ENCODE results near the gene PSMG2. TPM values are rescaled to one million over a fixed set of nuclear protein-coding genes. Genes with fewer than 3 reads are reported as not detected.

Gene PSMG2
- total RNA-seq, 6 donors from 2014 or later, result 28.0 to 84.0 (median 62.6) TPM

DNA sequence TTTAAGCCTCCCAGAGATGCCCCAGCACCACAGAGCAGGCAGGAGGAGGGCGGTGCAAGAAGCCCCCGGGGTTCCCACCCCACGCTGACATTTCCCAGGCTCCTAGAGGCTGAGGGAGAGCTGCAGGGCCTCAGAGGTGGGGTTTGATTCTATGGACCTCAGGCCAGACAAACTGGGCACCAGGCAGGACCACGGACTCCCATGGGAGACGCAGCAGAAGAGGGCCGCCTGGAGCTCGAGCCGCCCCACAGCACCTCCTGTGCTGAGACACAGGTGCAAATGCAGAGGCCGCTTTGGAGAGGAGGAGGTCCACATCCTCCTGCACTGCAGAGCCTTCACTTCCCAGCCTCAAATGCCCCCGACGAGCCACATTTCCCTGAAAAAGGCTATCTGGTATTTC, 62.7 kb downstream of the PSMG2 start:
- Histone ChIP-seq H3K27ac (no peak overlapping the region), H3K4me1 (no peaks in the 10 kb centered on the region), H3K9me3 (no peaks in the 10 kb centered on the region), H3K4me3 (no peak overlapping the region), H3K36me3 (no peaks in the 10 kb centered on the region), H3K27me3 (no peaks in the 10 kb centered on the region)
- DNase-seq, result no peak
- peak in 1 of 2 donors; percentile 36 for ATAC-seq (ENCODE audit: low FRiP score in 2 of 2)
- 84 to 97% methylated on average over 7 to 11 of the region's 11 CpGs for WGBS, 2 donors
- TF ChIP-seq POLR2A (IDR thresholded peaks at IDR 0.05) (no peak), EP300 (IDR thresholded peaks at IDR 0.05) (no peak), POLR2AphosphoS5 (IDR thresholded peaks at IDR 0.05) (no peak)
- TF ChIP-seq, protein P1, sequence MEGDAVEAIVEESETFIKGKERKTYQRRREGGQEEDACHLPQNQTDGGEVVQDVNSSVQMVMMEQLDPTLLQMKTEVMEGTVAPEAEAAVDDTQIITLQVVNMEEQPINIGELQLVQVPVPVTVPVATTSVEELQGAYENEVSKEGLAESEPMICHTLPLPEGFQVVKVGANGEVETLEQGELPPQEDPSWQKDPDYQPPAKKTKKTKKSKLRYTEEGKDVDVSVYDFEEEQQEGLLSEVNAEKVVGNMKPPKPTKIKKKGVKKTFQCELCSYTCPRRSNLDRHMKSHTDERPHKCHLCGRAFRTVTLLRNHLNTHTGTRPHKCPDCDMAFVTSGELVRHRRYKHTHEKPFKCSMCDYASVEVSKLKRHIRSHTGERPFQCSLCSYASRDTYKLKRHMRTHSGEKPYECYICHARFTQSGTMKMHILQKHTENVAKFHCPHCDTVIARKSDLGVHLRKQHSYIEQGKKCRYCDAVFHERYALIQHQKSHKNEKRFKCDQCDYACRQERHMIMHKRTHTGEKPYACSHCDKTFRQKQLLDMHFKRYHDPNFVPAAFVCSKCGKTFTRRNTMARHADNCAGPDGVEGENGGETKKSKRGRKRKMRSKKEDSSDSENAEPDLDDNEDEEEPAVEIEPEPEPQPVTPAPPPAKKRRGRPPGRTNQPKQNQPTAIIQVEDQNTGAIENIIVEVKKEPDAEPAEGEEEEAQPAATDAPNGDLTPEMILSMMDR (IDR thresholded peaks at IDR 0.05), result no peak

DNA sequence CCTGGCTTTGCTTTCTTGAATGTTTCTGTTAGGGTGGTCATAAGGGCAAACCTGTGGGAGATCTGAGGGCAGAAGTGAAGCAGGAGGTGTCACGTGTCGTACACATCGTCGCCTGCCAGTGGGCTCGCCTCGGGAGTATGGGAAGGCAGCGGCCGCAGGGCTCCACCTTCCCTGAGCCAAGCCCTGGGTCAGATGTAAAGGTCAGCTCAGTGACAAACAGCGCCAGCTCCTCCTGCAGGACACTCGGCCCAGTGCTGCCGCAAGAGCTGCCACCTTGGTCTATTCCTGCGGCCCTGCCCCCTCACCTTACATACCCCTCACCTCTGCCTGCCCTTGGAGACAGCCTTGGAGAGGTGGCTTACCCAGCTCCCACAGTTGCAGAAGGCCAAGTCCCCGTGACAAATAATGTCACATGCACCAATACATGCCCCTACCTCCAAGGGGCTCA, 64.2 kb downstream of the PSMG2 start:
- no peaks in the 10 kb centered on the region for H3K4me1 ChIP-seq
- no peaks in the 10 kb centered on the region for H3K27me3 ChIP-seq
- 51 to 63% methylated on average over 3 to 13 of the region's 13 CpGs for WGBS, 2 donors
- H3K36me3 ChIP-seq, result no peaks in the 10 kb centered on the region
- ATAC-seq (ENCODE audit: low FRiP score in 2 of 2) (peak in 1 of 2 donors; percentile 28), DNase-seq (peak in 1 of 2 donors; percentile 54)
- no peak overlapping the region for H3K4me3 ChIP-seq
- TF ChIP-seq, protein P1 (IDR thresholded peaks at IDR 0.05), result no peak
- TF ChIP-seq POLR2A (IDR thresholded peaks at IDR 0.05), result no peak
- no peak for TF ChIP-seq EP300 (IDR thresholded peaks at IDR 0.05)
- TF ChIP-seq POLR2AphosphoS5 (IDR thresholded peaks at IDR 0.05), result no peak
- no peak overlapping the region for H3K27ac ChIP-seq
- no peaks in the 10 kb centered on the region for H3K9me3 ChIP-seq

DNA sequence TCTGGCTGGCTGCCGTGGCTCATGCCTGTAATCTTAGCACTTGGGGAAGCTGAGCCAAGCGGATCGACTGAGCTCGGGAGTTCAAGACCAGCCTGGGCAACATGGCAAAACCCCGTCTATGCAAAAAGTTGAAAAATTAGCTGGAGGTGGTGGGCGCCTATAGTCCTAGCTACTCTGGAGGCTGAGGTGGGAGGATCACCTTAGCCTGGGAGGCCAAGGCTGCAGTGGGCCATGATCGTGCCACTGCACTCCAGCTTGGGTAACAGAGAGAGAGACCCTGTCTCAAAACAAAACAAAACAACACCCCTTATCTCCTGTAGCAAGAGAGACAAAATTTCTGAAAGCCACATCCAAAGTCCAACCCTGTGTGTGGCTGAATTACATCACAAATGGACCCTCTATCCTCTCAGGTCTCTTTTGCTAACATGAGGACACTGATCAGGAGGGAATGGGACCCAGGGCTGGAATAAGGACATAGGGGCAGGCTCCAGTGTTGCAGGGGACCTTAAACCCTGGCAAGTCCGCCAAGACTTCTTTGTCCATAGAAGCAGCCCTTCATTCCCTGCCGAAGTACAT, 64.8 kb downstream of the PSMG2 start:
- no peaks in the 10 kb centered on the region for H3K27me3 ChIP-seq
- no peak overlapping the region for H3K4me3 ChIP-seq
- no peak for DNase-seq
- no peak overlapping the region for H3K27ac ChIP-seq
- WGBS, 2 donors, result 88 to 94% methylated on average over 5 to 9 of the region's 9 CpGs
- no peaks in the 10 kb centered on the region for H3K36me3 ChIP-seq
- ATAC-seq (ENCODE audit: low FRiP score in 2 of 2), result no peak
- no peaks in the 10 kb centered on the region for H3K4me1 ChIP-seq
- no peaks in the 10 kb centered on the region for H3K9me3 ChIP-seq
- no peak for TF ChIP-seq POLR2A (IDR thresholded peaks at IDR 0.05)
- TF ChIP-seq, protein P1 (IDR thresholded peaks at IDR 0.05), result no peak
- no peak for TF ChIP-seq EP300 (IDR thresholded peaks at IDR 0.05)
- no peak for TF ChIP-seq POLR2AphosphoS5 (IDR thresholded peaks at IDR 0.05)

DNA sequence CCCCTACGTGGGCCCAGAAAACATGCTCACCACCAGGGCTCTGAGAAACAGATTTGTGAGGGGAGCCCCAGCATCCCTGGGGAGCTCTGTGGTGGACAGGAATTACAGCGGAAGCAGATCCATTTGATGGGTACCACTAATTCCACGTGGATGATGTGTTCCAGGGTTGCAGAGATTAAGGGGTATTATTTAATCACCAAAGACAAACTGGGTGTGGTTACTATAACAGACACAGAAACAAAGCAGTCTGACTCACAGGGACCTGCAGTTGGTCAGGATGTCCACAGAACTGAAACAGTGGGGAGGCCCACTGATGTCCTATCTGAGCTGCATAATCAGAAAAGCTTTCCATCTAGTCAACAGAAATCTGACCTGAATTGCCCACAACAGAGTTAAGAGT, 65.8 kb downstream of the PSMG2 start:
- 83 to 88% methylated on average over 3 of the region's 3 CpGs for WGBS, 2 donors
- DNase-seq (no peak), ATAC-seq (ENCODE audit: low FRiP score in 2 of 2) (no peak)
- Histone ChIP-seq H3K27me3 (no peaks in the 10 kb centered on the region), H3K4me1 (no peaks in the 10 kb centered on the region), H3K36me3 (no peaks in the 10 kb centered on the region), H3K4me3 (no peak overlapping the region), H3K27ac (no peak overlapping the region), H3K9me3 (no peaks in the 10 kb centered on the region)
- TF ChIP-seq POLR2AphosphoS5 (IDR thresholded peaks at IDR 0.05) (no peak), EP300 (IDR thresholded peaks at IDR 0.05) (no peak)

DNA sequence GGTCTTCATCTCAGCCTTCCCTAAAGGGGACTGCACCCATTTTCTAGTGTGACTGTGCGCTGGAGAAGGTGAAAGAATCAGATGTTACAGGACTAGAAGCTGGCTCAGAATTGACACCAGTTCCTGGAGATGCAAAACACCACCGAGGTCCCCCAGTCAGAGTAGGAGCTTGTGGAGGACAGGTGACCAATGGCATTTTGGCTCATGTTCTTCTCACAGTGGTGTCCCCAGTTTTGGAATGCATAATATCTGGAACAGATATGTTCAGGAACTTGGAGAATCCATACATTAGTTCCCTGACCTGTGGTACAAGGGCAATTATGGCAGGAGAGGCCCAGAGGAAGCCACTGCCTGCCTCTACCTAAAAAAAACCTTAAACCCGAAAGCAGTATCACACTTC, 66.3 kb downstream of the PSMG2 start:
- Histone ChIP-seq H3K4me1 (no peaks in the 10 kb centered on the region), H3K27ac (no peak overlapping the region), H3K27me3 (no peaks in the 10 kb centered on the region), H3K36me3 (no peaks in the 10 kb centered on the region), H3K9me3 (no peaks in the 10 kb centered on the region), H3K4me3 (no peak overlapping the region)
- TF ChIP-seq POLR2A (IDR thresholded peaks at IDR 0.05) (no peak), POLR2AphosphoS5 (IDR thresholded peaks at IDR 0.05) (no peak), EP300 (IDR thresholded peaks at IDR 0.05) (no peak)
- TF ChIP-seq, protein P1 (IDR thresholded peaks at IDR 0.05), result no peak
- no peak for DNase-seq
- WGBS, 2 donors, result 89 to 90% methylated on average over 3 of the region's 3 CpGs
- no peak for ATAC-seq (ENCODE audit: low FRiP score in 2 of 2)

Measured in upper lobe of left lung (tissue), 6 donors.